RPMI7951 (cell line): ENCODE data around the gene HS3ST5. TPM values are rescaled to one million over a fixed set of nuclear protein-coding genes. Genes with fewer than 3 reads are reported as not detected.
"Not testable (repeated sequence)": the region's sequence is repeated elsewhere in the genome, so short reads cannot be mapped to it uniquely, and the experiment has no call there.

Experiments
- DNase-seq: peaks from one replicate; pipeline ENCODE4 v3.0.0-alpha.2; 2012; ENCODE audit warnings: low read depth
- total RNA-seq: library from RNA; depleted of rRNA; stranded (reverse); fragments of >200 nt; shearing (Covaris generic); gene quantifications from 2 replicates; pipeline ENCODE4 v1.2.3, GENCODE V29; 2014

HS3ST5 gene
- total RNA-seq, 1 experiment from 2014 or later = not detected

DNA sequence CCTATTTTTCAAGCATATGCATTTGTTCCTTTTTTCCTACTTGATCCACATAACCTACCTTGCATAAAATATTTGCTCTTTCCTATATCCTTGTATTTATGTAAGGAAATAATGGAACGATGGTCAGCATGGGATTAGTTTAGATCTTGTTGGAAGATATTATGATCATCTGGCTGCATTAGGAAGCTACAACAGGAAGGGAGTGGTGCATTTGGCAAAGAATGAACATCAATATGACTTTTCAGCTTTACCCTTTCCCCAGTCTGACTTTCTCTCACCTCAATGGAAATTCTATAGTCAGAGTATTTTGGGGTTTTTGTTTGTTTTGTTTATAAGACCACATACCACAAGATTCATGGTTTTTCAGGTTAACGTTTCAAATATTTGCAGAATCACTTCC, 66.0 kb downstream of the HS3ST5 start:
- DNase-seq = no peak

DNA sequence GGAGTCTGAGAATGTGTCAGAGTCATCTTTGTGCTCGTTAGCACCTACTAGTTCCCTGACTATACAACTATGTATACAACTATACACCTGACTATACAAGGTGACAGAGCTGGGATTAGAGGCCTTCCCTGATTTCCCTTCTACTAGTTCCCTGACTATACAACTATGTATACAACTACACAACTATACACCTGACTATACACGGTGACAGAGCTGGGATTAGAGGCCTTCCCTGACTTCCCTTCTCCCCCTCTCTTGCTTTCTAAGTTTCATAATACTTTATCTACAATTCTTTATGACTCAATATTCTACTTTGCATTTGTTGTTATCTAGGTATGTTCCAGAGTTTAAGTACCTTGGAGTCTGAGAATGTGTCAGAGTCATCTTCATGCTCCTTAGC, 68.0 kb downstream of the HS3ST5 start:
- no peak for DNase-seq

DNA sequence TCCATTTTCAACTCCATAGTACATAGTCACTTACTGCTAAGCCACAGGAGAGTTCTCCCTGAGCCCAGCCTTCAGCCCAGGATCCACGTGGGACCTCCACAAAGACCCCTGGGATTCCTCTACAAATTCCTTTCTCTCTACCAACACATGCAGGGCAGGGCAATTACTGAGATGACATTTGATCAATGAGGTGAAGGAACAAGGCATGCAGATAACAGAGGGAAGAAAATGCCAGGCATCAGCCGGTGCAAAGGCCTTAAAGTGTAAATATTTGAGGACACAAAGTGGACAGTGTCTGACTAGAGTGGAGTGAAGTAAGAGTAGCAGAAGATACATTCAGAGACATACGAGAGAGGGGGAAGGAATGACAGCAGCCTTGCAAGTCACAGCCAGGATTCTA, 70.2 kb downstream of the HS3ST5 start:
- no peak for DNase-seq

DNA sequence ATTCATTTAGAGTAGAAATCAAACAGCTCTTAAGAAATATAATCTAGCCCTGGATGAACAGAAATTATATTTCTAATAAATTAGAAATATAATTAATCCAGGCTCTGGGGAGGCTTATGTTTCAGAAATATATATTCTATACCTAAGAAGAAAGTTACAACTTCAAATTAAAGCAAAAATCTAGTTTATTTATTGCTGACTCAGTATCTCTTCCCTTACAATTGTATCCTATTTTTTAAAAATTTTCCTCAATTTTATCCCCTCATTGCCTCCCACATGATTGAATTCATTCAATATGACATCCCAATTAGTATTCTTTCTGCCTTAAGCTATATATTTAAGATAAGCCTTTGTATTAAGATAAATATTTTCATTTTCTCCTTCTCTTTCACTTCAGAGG, 71.4 kb downstream of the HS3ST5 start:
- DNase-seq = no peak

DNA sequence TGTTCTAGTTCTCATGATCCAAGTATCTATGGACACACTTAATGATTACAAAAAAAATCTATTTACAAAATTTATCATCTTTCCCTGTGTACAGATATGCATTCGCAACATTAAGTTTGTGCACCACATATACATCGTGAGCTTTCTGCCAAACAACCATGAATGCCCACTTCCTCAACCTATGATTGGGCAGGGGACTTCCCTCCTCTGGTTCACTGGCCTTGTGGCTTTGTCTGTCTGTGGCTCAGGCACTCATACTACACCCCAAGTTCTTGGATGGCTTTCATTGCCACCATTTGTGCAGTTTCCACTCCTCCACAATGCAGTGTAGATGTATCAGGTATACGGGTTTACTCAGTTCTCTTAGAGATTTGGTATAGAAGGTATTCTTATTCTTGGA, 74.9 kb downstream of the HS3ST5 start:
- no peak for DNase-seq

DNA sequence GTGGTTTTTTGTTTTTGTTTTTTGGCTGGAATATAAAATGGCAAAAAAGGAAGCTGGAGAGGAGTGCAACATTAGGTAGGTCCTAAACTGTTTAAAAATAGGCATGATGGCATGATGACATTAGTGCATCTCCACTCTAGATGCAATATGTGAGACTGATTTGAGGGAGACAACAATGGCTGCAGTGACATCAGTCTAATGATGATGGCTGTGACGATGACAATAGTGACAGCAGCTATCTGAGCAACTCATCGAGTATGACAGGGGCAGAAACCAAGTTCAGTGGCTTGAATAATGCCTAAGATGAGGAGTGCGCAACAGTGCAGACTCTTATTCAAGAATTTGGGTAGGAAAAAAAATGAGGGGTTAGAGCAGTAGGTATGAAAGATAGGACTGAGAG, 82.0 kb downstream of the HS3ST5 start:
- no peak for DNase-seq

DNA sequence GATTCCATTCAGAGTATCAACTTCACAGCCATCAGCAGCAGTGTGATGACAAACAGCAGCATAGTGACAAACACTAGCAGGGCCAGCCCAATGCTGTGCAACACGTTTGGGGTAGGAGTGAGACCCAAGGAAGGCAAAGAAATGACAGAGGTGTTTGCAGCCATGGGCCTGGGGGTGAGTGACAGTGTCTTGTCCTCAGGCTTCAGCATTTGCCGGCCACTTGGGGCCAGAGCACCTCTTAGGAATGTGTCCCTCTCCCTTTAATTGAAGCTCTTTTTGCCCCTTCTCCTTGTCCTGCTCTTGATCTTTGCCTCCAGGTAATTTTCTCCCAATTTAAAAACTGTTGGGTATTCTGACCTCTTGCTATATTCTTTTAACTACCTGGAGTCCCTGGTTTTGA, 84.4 kb downstream of the HS3ST5 start:
- no peak for DNase-seq

DNA sequence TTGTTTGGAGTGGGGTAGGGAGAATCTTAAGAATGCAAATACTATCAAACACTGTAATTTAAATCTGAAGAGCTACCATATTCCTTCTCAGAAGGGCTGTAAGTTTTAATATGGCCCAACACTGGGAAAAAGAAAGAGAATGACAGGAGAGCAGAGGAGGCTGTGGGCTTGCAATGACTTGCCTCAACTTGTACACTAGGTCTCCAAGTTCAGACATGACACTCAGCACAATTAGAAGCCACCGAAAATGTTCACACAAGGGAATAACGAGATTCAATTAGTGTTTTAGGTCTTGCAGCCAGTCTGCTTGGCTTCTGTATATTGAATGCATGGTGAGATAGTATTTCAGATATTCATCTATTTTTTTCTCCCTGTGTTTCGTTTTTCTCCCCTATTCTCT, 89.4 kb downstream of the HS3ST5 start:
- DNase-seq = no peak

DNA sequence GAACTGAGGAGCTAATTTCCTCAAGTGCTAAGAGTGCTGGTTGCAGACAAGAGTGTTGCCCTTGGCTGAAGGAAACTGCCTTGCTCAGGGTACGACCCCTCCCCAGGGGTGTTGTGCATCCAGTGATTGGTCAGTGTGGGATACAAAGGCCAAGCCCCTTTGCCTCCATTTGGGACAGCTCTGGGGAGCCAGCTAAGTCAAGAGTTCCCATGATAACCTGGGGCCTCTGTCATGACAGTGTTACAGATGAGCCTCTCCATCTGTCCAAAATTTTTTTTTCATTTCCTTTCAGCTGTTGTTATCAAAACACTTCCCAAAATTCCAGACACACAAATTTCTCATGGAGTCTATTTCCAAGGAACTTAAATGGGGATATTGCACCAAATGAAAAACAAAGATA, 93.3 kb downstream of the HS3ST5 start:
- DNase-seq = no peak

DNA sequence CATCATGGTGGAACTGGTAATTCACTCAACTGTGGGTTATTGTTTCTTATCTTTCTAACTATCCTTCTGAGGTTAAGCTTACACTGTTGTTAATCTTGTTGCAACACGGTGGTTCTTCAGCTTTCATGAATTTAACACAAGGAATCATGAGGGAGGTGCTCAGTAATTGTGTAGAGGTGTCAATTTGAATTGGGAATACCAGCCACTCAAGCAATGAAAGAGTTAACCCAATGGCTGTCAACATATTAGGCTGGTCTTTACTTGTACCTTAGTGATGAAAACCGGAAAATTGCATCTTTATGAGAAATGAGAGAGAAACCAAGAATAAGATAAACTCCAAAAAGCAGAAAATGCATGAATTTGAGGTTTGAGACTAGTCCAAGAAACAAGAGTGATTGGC, 95.7 kb downstream of the HS3ST5 start:
- DNase-seq = no peak

DNA sequence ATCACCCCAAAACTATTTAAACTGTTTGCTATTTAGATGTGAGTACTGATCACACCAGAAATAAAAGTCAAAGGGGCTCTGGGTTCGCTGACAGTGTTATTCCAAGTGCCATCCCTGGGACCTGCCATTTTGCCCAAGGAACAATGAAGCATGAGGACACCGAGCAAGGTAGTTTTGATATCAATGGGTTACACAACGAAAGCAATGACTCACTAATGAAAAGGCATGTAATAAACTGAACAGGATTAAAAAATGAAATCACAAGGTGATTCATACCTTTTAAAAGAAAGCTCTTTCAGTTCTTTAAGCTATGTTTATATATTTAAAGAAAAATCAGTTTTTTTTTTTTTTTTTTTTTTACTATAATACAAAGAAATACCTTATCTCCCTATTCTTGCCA, 102.0 kb downstream of the HS3ST5 start:
- no peak for DNase-seq

DNA sequence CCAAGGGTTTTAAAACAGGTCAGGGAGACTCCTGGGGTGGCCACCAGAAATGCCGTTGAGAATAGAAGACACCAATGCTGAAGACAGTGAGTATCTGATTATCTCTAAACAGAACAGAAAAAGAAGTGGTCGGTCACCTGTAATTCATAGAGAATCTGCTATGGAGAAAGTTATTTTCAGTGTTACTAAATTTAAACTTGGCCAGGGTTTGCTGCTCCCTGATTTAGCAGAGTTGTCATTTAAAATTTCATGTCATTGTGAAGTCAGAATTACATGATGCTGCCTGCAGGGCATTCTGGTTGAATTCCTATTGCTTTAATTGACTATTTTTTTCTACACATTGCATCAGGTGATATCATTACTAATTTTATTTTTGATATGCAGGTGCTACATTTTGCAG, 114.1 kb downstream of the HS3ST5 start:
- no peak for DNase-seq

DNA sequence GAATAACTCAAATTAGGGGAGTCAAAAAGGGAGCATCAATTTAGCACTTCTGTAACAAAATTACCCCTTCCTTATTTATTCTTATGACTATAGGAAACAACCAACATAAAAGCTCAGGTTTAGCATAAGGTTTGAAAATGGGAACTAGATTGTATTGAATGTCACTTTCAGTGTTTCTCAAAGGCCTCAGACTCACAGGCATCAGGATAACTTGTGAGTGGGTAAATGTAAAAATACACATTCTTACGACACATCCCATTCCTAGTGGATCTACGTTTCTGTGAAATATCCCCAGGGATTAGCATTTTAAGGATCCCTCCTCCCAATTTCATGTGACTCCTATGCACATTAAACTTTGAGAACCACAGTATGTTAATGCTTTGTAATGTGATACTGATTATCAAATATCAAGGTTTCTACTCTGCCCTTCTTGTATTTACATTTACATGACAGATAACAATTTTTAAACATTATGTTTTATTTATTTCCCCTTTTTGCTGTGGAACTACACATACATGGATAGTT, 114.8 kb downstream of the HS3ST5 start:
- no peak for DNase-seq

DNA sequence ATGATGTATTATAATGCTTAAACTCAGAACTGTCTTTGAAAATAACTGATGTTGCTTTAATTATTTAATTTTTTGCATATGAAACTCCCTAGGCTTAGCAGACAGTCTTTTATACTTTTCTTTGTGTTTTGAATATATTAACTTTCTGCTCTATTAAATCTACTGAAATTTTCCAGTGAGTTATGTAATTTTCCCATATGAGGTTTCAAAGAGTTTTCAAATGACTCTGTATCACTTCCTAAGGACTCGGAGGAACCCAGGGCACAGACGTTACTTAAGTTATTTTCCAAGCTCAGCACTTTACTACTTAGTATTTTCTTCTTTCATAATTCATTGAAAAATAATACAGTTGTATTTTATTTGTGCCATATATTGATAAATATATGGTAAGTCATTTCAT, 122.6 kb downstream of the HS3ST5 start:
- no peak for DNase-seq

DNA sequence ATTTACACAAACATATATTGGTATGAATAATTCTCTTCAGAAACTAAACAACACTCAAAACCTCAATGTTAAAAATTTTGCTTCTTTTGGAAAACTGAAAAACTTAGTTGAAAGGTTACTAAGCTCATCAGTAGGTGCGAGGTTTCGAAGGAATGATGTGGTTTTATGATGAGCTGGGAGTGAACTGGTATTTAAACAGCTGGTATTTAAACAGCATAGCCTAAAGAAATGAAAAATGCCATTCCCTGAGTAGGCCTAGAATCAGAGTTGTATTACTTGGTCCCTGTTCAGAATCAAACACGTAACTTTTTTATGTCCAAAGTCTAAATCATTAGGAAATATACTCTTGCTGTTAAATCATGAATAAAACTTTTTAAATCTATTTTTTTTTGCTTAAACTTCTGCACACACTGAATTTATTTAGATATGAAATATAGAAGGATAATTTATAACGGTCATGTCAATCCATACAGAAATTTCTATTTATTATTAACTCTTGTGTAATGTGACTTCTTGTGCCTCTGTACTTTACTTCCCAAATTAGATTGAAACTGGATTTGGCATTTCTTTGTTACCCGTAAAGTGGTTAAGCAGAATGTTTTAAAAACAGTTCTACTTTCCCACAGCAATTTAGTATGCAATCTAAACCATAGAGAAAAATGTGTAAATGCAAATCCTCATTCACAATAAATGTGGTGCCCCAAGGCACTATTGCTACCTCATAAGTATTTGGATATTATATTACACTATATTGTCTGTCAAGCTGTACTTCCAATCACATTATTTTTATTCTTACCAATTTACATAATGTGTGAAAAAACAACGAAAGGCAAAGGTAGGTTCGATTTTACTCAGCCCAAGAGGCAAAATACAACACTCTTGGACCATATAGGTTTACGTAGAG, 124.1 kb downstream of the HS3ST5 start:
- DNase-seq = no peak

DNA sequence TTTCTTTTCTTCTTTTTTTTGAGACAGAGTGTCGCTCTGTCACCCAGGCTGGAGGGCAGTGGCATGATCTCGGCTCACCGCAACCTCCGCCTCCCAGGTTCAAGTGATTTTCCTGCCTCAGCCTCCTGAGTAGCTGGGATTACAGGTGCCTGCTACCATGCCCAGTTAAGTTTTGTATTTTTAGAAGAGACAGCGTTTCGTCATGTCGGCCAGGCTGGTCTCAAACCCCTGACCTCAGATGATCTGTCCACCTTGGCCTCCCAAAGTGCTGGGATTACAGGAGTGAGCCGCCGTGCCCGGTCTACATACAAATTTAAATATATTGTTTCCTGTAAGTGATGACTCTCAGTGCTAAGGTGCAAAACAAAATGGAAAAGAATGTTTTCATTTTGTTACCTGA, 124.8 kb downstream of the HS3ST5 start:
- not testable (repeated sequence) for DNase-seq

DNA sequence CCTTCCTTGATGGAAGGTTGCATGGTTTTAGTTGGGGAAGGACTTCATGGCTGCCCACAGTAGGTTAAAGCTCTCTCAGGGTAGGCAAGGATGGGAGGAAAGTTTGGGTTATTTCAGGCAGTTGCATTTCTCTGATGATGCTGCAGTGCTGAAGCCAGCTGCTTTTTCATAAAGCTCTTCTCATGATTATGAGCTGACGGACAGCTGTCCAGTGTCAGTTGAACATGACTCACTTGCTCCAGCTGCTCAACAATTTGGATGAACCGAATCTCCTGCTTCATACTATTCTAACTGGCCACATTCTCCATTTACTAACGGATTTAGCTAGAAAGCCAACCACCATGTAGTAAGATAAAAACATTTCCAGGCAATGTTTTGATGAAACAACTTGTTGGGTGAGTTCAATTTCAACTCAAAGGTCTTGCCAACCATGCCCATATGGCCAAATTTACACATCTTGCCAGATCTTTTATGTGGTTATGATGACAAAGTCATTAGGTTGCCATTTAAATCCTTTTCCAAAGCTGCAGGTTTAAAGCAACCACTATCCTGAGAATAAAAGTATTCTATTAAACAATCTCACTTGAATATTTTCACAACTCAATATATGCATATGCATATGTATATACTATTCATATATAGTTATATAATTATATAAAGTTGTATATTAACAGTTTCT, 125.9 kb downstream of the HS3ST5 start:
- DNase-seq = peak; percentile 26

DNA sequence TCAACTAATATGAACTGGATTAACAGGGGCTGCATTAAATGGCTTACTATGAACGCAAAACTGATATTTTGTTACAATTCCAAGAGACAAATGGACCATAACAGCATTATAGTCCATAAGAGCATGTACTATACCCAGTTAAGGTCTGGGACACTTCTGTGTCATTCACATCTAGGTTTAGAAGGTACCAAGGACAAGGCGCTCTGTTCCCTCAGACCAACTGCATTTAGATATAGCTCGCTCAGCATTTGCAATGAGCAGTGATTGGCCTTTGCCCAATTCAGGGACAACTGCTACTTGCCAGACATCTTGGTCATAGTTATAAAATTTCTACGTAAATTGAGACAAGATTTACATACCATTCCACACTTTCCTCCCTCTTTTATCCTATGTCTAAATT, 132.4 kb downstream of the HS3ST5 start:
- no peak for DNase-seq

DNA sequence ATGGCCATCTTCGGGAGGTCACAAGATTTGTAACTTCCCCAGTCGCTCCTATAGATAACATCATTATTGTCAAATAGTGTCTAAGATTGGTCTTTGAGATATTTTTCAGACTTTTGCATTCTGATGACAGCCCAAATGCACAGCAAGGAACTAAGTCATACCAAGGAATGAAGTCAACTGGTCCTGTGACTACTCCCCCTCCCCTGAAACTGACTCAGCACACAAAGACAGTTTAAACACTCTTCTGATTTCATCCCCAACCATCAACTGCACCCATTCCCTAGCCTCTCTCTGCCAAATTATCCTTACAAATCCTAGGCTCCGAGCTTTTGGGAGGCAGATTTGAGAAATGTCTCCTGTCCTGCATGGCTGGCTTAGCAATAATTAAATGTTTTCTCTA, 139.4 kb downstream of the HS3ST5 start:
- DNase-seq = no peak

DNA sequence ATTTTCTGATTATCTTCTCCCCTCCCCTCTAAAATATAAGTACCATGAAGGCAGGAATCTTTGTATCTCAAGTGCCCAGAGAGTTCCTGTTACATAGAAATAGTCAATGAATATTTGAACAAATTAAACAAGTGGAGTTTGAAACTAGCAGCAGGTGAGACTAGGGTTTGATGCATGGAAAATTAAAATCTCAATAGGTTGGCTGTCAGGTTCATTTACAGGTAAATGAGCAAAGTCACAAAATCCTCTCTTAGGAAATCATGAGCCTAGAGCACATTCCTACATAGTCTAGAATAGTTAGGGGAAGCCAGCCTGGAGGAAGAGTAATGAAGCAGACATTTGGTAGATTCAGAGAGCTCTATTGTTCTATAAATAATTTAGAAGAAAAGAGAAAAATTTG, 140.4 kb downstream of the HS3ST5 start:
- no peak for DNase-seq

DNA sequence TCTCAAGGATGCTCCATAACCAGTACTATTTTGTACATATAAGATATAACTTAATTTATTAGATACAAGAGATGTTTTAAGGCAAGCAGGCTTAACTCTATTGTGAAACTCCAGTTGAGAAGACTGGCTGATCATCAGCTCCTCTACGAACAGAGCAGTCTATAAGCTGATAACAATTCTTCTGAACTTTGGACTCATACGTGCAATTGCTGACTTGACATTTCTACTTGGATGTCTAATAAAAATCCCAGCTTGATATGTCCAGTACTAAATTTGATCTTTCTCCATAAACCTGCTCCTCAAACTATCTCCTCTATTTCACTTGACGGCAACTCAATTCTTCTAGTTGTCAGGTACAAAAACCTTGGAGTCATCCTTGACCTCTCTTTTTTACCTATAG, 141.9 kb downstream of the HS3ST5 start:
- DNase-seq = no peak

DNA sequence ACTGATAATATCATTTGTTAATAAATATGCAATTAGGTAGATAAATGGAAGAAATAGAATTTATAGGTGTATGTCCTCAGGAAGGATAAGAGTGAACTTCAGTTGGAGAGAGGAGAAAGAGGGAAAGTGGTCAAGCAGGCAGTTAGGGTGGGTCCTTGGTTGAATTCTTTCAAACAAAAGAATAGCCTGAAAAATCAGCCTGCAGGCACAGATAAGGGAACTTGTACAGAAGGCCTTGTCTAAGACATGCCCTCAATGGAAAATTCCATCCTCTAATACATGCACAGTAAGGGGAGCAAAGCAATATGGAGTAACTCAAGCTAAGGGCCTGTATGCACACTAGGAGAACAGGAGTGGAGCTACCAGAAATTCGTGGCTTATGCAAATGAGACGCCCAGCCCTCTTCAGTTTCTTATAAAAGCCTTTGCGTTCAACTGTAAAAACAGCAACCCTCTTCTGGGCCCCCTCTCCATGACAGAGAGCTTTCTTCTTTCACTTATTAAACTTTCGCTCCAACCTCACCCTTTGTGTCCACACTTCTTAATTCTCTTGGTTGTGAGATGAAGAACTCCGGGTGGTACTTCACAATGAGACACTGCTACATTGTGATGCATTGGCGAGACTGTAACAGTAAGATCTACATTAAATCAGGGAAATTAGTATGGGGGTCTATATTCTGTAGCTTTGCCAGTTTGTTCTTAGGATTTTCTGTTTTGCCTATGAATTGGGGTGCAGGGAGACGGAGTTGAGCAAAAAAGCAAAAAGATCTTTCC, 147.0 kb downstream of the HS3ST5 start:
- DNase-seq = no peak

DNA sequence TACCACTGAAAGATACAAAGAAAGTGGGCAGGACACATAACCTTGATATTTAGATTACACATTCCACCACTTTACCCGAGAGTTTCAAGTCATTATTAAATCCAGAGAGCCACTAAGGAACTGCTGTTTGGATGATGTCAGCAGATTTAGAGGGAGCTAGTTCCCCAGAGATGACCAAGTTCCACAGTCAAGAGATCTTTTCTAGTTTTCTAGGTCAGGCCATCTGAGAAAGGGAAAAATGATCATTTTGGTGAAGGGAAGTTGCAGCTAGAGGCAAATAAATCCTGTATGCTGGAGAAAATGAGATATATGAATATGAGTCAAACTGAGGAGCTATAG, 147.8 kb downstream of the HS3ST5 start:
- DNase-seq = no peak
